SJCRH30 (cell line): ENCODE data around the gene NHP2. TPM values are rescaled to one million over a fixed set of nuclear protein-coding genes. Genes with fewer than 3 reads are reported as not detected.
"Not testable (repeated sequence)": the region's sequence is repeated elsewhere in the genome, so short reads cannot be mapped to it uniquely, and the experiment has no call there.

ENCODE experiments used
- DNase-seq, 2 experiments: peaks; one replicate each; pipeline ENCODE4 v3.0.0-alpha.2; 2015 to 2020
- H3K27ac ChIP-seq: fragments of 250-450 bp; sonication (Bioruptor Pico); 2 replicates; pipeline ENCODE4 v1.5.1; 2020; ENCODE audit warnings: mild to moderate bottlenecking, moderate library complexity
- H3K27me3 ChIP-seq: fragments of 250-450 bp; sonication (Bioruptor Pico); 2 replicates; pipeline ENCODE4 v1.5.1; 2020; ENCODE audit warnings: mild to moderate bottlenecking, moderate library complexity
- H3K36me3 ChIP-seq: fragments of 250-450 bp; sonication (Bioruptor Pico); 2 replicates; pipeline ENCODE4 v1.5.1; 2020; ENCODE audit warnings: mild to moderate bottlenecking, moderate library complexity
- H3K4me1 ChIP-seq: fragments of 250-450 bp; sonication (Bioruptor Pico); 2 replicates; pipeline ENCODE4 v1.5.1; 2020; ENCODE audit warnings: mild to moderate bottlenecking, moderate library complexity
- H3K4me3 ChIP-seq: fragments of 250-450 bp; sonication (Bioruptor Pico); 2 replicates; pipeline ENCODE4 v1.5.1; 2020; ENCODE audit warnings: mild to moderate bottlenecking, moderate library complexity
- H3K9me3 ChIP-seq: fragments of 250-450 bp; sonication (Bioruptor Pico); replicated peaks from 2 replicates; pipeline ENCODE4 v1.5.1; 2020; ENCODE audit warnings: mild to moderate bottlenecking, moderate library complexity
- total RNA-seq: library from RNA; depleted of rRNA; stranded (reverse); fragments of >200 nt; shearing (Covaris generic); gene quantifications from 2 replicates; pipeline ENCODE4 v1.2.3, GENCODE V29; 2014

The NHP2 gene
- total RNA-seq, 1 experiment from 2014 or later, result 277 TPM

DNA sequence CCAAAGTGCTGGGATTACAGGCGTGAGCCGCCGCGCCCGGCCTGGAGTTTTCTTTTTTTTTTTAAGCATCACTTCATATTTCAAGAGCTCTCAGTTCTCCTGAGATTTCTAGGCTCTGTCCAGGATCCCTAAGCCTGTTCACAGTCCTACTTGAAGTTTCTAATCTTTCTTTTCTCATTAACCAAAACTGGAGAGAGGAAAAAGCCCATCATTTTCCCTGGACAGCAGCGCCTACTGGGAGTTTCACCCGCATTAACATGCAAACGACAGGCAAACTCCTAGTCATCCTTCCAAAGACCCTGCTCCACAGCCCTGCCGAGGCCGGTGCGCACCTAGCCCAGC lies 23.5 kb downstream of the NHP2 start:
- not testable (repeated sequence) for DNase-seq, H3K9me3 ChIP-seq
- H3K27ac ChIP-seq, result peak overlapping the region; percentile 67

DNA sequence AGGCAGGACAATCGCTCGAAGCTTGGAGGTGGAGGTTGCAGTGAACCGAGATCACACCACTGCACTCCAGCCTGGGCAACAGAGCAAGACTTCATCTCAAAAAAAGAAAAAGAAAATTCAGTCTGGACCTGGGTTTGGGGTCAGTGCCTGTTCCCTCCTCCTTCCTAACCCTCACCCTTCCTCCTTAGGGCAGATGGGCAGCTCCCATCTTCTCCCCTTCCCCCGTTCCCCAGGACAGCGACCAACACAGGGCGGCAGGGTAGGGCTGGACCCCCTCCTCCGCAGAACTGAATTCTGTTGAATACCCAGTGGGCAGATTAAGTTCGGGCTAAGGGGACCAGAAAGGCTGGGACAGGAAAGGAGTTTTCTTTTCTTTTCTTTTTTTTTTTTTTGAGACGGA lies 24.4 kb downstream of the NHP2 start:
- Histone ChIP-seq H3K4me3 (peak overlapping the region; percentile 65), H3K27ac (no peak overlapping the region), H3K27me3 (no peaks in the 10 kb centered on the region), H3K4me1 (0 out of 2 replicates have a peak, but pooled peaks cover 4% of the 10 kb centered on the region), H3K36me3 (peaks cover 16% of the 10 kb centered on the region), H3K9me3 (no peaks in the 10 kb centered on the region)
- no peak for DNase-seq

More for the DNA sequence above, 23.5 kb downstream of the NHP2 start:
- H3K27me3 ChIP-seq, H3K4me1 ChIP-seq: not testable (repeated sequence)
- Histone ChIP-seq H3K36me3 (peaks cover 10% of the 10 kb centered on the region; the same call in 1 of the 2 replicates), H3K4me3 (peak overlapping the region; percentile 65)

DNA sequence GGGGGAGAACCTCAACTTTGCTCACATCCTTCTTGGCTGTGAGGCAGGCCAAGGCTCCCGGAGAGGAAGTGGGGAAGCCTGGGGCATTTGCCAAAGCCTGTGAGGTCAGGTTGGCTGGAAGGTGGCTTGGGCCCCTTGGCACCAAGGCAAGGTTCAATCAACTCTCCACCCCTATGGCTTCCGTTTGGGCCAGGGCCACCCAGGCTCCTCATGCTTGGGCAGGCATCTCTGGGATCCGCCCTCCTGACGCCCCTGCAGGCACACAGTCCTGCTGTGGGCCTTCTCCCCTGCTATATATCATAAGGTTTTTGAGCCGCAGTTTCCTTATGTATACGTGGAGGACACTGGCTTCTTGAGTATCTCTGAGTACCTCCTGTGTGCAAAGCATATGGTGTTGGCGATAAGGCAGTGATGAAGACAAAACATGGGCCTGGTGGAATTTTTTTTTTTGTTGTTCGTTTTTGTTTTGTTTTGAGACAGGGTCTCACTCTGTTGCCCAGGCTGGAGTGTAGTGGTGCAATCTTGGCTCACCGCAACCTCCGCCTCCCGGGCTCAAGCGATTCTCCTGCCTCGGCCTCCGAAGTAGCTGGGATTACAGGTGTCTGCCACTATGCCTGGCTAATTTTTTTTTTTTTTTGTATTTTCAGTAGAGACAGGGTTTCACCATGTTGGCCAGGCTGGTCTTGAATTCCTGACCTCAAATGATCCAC lies 26.2 kb downstream of the NHP2 start:
- H3K27me3 ChIP-seq, result not testable (repeated sequence)

DNA sequence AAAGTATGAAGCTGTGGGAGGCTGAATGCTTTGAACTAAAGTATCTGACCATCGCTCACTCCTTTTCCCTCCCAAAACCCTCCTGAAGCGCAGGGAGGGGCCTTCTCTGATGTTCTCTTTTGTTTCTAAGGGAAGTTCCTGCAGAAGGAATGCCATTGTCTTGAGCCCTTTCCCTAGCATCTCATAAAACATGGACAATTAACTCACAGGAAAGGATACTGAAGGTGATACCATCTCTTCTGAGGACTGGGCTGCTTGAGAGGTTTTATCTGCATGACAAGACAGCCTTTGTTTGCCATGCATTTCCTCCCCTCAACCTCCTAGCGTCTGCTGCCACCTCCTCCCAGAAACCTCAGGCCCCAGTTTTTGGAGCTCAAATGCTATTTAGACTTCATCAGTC lies 27.1 kb downstream of the NHP2 start:
- Histone ChIP-seq H3K9me3 (no peaks in the 10 kb centered on the region), H3K36me3 (peaks cover 42% of the 10 kb centered on the region), H3K4me3 (no peak overlapping the region), H3K27ac (no peak overlapping the region), H3K27me3 (no peaks in the 10 kb centered on the region), H3K4me1 (peaks cover 8% of the 10 kb centered on the region)
- no peak for DNase-seq

More for the DNA sequence above, 26.2 kb downstream of the NHP2 start:
- H3K4me1 ChIP-seq, DNase-seq, H3K9me3 ChIP-seq, H3K4me3 ChIP-seq, H3K27ac ChIP-seq: not testable (repeated sequence)
- H3K36me3 ChIP-seq, result peaks cover 33% of the 10 kb centered on the region

DNA sequence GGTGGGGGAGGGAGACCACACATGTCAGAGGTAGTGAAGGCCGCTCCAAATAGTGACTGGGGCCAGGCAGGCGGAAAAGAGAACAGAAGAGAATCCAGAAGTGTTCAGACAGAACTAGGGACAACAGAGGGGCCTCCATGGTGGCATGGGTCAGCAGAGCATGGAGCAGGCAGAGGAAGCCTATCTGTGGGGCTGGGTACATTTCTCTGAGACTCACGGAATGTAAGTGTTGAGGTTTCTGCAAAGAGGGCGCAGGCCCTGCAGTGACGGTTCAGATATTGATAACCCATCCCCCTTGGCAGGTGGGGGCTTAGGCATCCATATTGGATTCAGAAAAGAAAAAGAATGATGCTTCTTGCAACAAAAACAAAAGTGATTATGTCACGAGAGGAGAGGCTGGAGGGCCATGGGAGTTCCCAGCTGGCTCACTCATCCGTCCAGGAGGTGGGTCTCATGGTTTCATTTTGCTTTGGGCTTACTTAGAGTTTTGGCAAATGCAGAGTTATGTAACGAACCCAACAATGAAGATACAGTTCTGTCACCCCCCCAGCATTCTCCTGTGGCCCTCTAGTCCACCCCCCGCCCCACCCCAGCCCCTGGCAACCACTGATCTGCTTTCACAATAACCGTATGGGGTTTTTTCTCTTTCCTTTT lies 28.3 kb downstream of the NHP2 start:
- H3K4me3 ChIP-seq, result no peak overlapping the region
- no peak overlapping the region for H3K27ac ChIP-seq
- peaks cover 52% of the 10 kb centered on the region for H3K36me3 ChIP-seq
- H3K4me1 ChIP-seq, result peaks cover 18% of the 10 kb centered on the region
- no peaks in the 10 kb centered on the region for H3K9me3 ChIP-seq
- no peak for DNase-seq
- no peaks in the 10 kb centered on the region for H3K27me3 ChIP-seq

DNA sequence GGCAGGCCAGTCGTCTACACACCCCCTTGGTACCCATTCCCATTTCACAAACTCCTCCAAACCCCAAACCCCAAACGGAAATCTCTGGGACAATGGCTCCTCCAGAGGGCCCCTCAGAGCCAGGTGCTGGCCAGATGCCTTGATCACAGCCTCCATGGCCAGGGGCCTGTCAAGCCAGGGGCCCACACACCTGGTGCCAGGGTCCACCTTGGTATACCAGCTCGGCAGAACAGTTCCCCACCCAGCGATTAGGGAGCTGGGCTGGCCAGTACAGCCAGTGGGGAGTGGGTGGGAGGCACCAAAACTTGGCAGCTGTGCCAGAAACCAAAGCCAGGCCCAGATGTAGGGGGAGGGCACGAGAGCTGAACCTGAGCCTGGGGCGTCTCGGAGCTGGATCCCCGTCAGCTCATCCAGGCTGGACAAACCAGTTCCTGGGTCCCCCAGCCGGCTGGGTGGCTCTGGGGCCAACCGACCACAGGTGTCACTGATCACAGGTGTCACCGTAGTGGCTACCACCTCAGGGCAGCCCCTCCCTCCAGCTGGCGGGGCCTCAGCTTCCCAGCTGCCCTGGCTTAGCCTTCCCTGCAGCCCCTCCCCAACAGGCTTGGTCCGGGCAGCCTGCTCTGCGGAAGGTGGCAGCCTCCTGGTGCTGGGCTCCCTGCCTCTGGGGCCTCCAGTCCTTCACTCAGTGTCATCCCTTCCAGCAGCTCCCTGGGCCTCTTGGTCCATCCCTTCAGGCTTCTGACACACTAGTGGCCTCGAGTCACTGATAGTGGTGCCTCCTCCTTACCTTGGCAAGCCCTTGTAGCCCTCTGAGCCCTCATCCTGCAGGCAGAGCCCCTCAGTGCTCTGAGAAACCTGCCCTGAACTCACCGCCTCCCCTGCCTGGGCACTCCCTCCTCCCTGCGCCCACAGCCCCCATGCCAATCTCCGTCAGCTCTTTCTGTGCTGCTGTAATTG lies 29.4 kb downstream of the NHP2 start:
- peaks cover 26% of the 10 kb centered on the region for H3K4me1 ChIP-seq
- H3K27me3 ChIP-seq, result no peaks in the 10 kb centered on the region
- H3K27ac ChIP-seq, result no peak overlapping the region
- H3K4me3 ChIP-seq, result no peak overlapping the region
- H3K9me3 ChIP-seq, result no peaks in the 10 kb centered on the region
- H3K36me3 ChIP-seq, result peaks cover 62% of the 10 kb centered on the region
- DNase-seq, result no peak

DNA sequence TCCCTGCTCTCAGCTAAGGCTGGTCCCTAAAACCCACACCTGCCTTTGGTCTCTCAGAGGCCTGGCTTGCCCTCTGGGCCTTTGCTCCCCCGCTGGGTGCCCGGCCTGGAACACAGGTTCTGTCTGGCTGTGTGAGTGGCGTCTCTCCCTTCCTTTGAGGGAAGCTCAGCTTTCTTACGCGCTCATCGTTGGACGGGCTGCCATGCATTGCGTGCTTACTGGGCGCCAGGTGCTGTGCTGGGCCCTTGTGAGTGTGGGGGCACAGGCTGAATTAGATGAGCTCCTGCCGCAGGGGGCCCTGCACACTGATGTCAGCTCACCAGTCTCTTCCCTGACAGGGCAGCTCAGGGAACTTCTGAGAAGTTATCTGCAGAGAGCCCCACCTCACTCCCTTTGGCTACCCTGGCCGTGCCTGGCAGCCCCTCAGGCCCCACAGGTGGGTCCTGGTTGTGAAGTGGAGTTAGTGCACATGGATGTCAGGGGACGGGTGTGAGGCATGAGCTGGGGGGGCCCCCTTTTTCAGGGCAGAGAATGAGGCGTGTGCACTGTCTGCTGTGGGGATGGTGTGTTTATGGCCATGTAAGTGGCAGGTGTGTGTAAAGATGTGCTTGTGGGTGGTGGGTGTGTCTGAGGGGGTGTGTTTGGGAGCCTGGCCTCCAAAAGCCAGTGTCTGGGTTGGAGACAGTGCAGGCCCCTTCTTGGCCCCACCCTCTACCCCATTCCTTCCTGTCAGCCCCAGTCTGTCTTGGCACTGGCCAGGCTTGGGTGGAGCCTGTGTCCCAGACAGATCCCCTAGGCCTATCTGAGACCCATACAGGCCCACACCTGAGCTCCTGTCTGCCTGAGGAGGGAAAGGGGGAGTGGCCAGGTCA lies 30.4 kb downstream of the NHP2 start:
- peaks cover 34% of the 10 kb centered on the region for H3K4me1 ChIP-seq
- no peak overlapping the region for H3K27ac ChIP-seq
- H3K27me3 ChIP-seq, result no peaks in the 10 kb centered on the region
- no peak overlapping the region for H3K4me3 ChIP-seq
- peaks cover 62% of the 10 kb centered on the region for H3K36me3 ChIP-seq
- DNase-seq, result no peak
- H3K9me3 ChIP-seq, result no peaks in the 10 kb centered on the region

DNA sequence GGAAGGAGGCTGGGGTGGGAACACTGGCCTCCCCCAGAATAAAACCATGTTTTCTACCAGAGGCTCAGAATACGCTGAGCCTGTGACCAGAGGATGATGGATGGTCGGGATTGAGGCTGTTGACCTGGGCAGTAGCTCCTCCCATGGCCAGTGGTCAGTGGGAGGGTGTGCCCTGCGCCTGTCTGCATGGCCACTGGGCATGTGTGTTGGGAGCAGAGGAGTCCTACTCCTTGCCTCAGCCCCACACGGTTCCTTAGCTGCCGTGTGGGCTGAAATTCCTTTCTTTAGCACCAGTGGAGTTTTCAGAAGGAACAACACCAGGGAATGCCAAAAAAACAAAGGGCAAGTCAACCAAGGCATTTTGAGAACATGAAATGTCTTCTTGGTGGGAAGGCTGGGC lies 31.3 kb downstream of the NHP2 start:
- H3K27ac ChIP-seq, result no peak overlapping the region
- DNase-seq, result no peak
- peaks cover 41% of the 10 kb centered on the region for H3K4me1 ChIP-seq
- no peaks in the 10 kb centered on the region for H3K27me3 ChIP-seq
- no peak overlapping the region for H3K4me3 ChIP-seq
- H3K36me3 ChIP-seq, result peaks cover 62% of the 10 kb centered on the region
- no peaks in the 10 kb centered on the region for H3K9me3 ChIP-seq

DNA sequence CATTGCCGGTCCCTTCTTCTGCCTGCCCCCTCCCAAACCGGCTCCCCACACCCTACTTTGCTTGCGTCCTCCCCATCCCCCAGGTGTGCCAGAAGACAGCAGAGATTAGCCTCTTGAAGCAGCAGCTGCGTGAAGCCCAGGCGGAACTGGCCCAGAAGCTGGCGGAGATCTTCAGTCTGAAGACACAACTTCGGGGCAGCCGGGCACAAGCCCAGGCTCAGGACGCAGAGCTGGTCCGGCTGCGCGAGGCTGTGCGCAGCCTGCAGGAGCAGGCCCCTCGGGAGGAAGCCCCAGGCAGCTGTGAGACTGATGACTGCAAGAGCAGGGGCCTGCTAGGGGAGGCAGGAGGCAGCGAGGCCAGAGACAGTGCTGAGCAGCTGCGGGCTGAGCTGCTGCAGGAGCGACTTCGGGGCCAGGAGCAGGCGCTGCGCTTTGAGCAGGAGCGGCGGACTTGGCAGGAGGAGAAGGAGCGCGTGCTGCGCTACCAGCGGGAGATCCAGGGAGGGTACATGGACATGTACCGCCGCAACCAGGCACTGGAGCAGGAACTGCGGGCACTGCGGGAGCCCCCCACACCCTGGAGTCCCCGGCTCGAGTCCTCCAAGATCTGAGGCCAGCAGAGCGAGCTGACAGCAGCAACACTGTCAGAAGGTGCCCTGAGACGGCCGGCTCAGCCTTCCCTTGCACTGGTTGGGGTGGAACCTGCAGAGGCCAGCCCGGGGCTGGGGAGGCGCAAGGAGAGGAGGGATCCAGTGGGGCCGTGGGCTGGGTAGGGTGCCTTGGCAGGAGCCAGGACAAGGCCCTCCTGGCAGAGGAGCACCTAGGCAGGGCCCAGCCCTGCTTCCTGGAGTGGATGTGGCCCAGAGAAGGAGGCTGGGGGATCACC lies 32.1 kb downstream of the NHP2 start:
- DNase-seq, result no peak
- peaks cover 60% of the 10 kb centered on the region for H3K36me3 ChIP-seq
- no peaks in the 10 kb centered on the region for H3K9me3 ChIP-seq
- H3K4me3 ChIP-seq, result no peak overlapping the region
- peak overlapping the region; percentile 43 for H3K27ac ChIP-seq
- no peaks in the 10 kb centered on the region for H3K27me3 ChIP-seq
- peaks cover 46% of the 10 kb centered on the region for H3K4me1 ChIP-seq

DNA sequence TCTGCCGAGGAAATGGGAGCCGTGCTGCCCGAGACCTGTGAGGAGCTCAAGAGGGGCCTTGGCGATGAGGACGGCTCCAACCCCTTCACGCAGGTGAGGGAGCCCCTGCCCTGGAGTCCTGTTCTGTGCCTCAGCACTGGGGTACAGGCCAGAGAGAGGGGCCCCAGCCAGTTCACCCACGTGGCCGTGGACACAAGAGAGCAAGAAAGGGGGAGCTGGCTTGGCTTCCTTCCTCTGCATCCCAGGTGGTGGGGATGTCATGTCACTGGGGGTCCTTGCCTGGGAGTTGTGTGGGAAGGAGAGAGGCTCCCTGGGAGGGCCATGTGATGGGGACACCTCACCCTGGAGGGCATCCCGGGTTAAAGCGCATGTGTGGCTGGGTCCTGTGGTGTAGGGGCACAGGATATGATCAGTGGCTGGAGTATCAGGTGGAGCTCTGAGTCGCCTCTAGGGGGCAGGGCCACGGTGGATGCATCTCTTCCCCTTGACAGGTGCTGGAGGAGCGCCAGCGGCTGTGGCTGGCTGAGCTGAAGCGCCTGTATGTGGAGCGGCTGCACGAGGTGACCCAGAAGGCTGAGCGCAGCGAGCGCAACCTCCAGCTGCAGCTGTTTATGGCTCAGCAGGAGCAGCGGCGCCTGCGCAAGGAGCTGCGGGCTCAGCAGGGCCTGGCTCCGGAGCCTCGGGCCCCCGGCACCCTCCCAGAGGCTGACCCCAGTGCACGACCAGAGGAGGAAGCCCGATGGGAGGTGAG lies 32.9 kb downstream of the NHP2 start:
- DNase-seq, result peak; percentile 98 to 99
- Histone ChIP-seq H3K36me3 (peaks cover 52% of the 10 kb centered on the region), H3K4me3 (no peak overlapping the region), H3K4me1 (peaks cover 49% of the 10 kb centered on the region), H3K9me3 (no peaks in the 10 kb centered on the region), H3K27me3 (no peaks in the 10 kb centered on the region), H3K27ac (peak overlapping the region; percentile 50)

DNA sequence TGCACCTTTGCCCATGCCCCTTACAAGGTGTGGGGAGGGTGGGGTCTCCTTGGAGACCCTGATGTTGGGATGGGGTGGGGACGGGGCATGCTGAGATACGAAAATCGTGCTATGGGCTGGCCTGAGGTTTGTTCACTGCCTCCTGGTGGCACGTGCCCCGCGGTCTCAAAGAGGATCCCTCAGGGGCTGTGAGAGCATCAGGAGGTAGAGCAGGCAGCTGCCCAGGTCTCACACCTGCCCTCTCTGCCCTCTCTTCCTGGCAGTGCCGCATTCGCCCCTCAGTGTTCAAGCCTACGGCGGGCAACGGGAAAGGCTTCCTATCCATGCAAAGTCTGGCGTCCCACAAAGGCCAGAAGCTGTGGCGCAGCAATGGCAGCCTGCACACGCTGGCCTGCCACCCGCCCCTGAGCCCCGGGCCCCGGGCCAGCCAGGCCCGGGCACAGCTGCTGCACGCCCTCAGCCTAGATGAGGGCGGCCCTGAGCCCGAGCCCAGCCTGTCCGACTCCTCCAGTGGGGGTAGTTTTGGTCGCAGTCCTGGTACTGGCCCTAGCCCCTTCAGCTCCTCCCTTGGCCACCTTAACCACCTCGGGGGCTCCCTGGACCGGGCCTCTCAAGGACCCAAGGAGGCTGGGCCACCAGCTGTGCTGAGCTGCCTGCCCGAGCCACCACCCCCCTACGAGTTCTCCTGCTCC lies 33.6 kb downstream of the NHP2 start:
- no peaks in the 10 kb centered on the region for H3K9me3 ChIP-seq
- H3K27me3 ChIP-seq, result no peaks in the 10 kb centered on the region
- H3K4me1 ChIP-seq, result peaks cover 53% of the 10 kb centered on the region
- peaks cover 57% of the 10 kb centered on the region for H3K36me3 ChIP-seq
- DNase-seq, result no peak
- H3K27ac ChIP-seq, result peak overlapping the region; percentile 50
- no peak overlapping the region for H3K4me3 ChIP-seq

DNA sequence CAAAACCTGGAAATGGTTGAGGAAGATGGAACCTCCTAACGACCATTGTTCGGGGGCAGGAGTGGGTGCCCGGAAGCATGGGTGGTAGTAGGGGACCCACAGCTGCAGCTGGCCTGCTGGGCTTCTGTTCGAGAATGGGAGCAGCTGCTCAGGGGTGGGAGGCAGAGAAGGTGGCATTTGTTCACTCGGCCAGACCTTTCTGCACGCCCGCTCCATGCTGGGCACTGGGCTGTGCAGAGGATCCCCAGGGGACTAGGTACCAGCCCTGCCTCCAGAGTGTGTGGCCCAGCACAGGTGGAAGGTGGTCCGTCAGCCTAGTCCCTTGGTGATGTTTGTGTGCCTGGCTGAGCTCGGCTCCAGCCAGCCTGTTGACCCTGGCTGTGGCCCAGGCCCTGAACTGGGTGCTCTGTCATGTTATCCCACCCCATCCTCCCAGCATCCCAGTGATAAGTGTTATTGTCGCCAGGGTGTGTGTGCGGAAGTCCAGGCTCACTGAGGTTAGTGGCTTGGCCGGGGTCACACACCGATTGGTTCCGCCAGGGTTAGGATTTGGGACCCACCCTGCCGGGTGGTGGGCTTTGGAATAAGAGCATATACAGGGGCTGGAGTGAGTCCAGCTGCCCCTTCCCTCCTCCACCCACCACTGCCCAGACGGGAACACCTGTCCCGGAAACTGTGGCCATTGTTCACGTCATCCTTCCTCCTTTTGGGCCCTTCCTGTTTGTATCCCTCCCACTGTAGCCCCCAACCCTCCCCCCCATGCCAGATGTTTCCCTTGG lies 35.6 kb downstream of the NHP2 start:
- Histone ChIP-seq H3K27ac (peak overlapping the region; percentile 97), H3K27me3 (no peaks in the 10 kb centered on the region), H3K36me3 (peaks cover 40% of the 10 kb centered on the region), H3K4me3 (peak overlapping the region; percentile 3; the same call in 1 of the 2 replicates), H3K4me1 (peaks cover 53% of the 10 kb centered on the region), H3K9me3 (no peaks in the 10 kb centered on the region)
- DNase-seq, result peak; percentile 91 to 95
